ENCODE data around the gene RIMKLB.

GRCh38 chr12:8648576-8649205 is 49.1 kb upstream of the RIMKLB start:
- TF ChIP-seq POLR2A (IDR thresholded peaks at IDR 0.05; ENCODE audit: low read depth, low read length) (no peak; the same call in 1 of the 2 replicates), POLR2AphosphoS5 (IDR thresholded peaks at IDR 0.05; ENCODE audit: low read depth, low read length) (peak; percentile 54; the same call in 1 of the 2 replicates)
